Upper lobe of left lung (tissue), 4 donors: Measurements from ENCODE around the gene COPZ1.

Experiments used
- EP300 ChIP-seq, 4 donors: sonication (generic); formaldehyde crosslinking; IDR thresholded peaks; one replicate each; pipeline ENCODE4 v1.5.1; 2017; ENCODE audit warnings: antibody characterized with exemption in 4 of 4, control low read depth in 2 of 4
- POLR2A ChIP-seq, 4 donors: fragments of 450-650 bp; IDR thresholded peaks; one replicate each; pipeline ENCODE4 v1.5.1; 2016 to 2017; ENCODE audit warnings: antibody characterized with exemption in 4 of 4, mild to moderate bottlenecking in 2 of 4
- POLR2AphosphoS5 ChIP-seq, 2 donors: sonication (generic); formaldehyde crosslinking; IDR thresholded peaks; one replicate each; pipeline ENCODE4 v1.5.1; 2017; ENCODE audit warnings: antibody characterized with exemption in 2 of 2
- TF ChIP-seq, protein P1 (sequence below), 6 experiments: fragments of 450-650 bp in 4 of 6; fragments of 200-600 bp in 2 of 6; sonication (generic) in 2 of 6; IDR thresholded peaks; one replicate each; pipeline ENCODE4 v1.5.1; 2016 to 2019; ENCODE audit warnings: antibody characterized with exemption in 6 of 6

DNA sequence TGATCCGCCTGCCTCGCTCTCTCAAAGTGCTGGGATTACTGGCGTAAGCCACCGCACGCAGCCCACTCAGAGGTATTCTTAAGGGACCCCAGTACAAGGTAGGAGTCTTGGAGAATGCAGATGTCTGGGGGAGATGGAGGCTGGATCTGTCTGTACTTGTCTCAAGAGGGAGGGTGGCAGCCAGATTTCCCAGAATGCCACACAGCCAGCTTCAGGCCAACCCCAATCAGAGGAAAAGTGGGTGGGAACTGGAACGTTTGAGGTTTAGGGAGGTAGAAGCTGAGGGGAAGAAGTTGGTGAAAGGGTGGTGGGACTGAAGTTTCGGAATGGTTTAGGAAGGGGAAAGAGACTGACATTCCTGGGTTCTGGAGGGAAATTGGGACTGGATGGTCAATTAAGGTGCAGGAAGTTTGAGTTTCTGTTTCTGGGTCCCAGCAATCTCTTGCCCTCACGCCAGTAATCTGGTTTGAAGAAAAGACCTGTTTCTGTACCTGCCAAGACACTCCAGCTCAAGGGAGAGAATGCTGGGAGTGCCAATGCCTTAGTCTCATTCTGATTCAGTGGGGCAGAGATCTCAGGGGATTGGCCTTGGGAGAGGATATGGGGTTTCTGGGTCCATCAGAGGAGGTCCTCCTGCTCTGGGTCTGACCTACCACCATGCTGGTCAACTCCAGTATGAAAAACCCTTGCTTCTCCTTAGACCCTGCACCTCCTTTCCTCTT is 67.7 kb downstream of the COPZ1 start:
- no peak for TF ChIP-seq POLR2AphosphoS5 (IDR thresholded peaks at IDR 0.05)
- TF ChIP-seq, protein P1, sequence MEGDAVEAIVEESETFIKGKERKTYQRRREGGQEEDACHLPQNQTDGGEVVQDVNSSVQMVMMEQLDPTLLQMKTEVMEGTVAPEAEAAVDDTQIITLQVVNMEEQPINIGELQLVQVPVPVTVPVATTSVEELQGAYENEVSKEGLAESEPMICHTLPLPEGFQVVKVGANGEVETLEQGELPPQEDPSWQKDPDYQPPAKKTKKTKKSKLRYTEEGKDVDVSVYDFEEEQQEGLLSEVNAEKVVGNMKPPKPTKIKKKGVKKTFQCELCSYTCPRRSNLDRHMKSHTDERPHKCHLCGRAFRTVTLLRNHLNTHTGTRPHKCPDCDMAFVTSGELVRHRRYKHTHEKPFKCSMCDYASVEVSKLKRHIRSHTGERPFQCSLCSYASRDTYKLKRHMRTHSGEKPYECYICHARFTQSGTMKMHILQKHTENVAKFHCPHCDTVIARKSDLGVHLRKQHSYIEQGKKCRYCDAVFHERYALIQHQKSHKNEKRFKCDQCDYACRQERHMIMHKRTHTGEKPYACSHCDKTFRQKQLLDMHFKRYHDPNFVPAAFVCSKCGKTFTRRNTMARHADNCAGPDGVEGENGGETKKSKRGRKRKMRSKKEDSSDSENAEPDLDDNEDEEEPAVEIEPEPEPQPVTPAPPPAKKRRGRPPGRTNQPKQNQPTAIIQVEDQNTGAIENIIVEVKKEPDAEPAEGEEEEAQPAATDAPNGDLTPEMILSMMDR (IDR thresholded peaks at IDR 0.05): no peak
- TF ChIP-seq POLR2A (IDR thresholded peaks at IDR 0.05): no peak
- TF ChIP-seq EP300 (IDR thresholded peaks at IDR 0.05): no peak
